ENCODE data around the gene PCBP1. TPM values are rescaled to one million over a fixed set of nuclear protein-coding genes. Genes with fewer than 3 reads are reported as not detected.
A peak's percentile ranks its signal among the peaks of the same experiment; 100 is the strongest.
"Not testable (repeated sequence)": the region's sequence is repeated elsewhere in the genome, so short reads cannot be mapped to it uniquely, and the experiment has no call there.

Gene PCBP1
- total RNA-seq, 4 donors from 2014 or later: 189 to 236 (median 222) TPM

DNA sequence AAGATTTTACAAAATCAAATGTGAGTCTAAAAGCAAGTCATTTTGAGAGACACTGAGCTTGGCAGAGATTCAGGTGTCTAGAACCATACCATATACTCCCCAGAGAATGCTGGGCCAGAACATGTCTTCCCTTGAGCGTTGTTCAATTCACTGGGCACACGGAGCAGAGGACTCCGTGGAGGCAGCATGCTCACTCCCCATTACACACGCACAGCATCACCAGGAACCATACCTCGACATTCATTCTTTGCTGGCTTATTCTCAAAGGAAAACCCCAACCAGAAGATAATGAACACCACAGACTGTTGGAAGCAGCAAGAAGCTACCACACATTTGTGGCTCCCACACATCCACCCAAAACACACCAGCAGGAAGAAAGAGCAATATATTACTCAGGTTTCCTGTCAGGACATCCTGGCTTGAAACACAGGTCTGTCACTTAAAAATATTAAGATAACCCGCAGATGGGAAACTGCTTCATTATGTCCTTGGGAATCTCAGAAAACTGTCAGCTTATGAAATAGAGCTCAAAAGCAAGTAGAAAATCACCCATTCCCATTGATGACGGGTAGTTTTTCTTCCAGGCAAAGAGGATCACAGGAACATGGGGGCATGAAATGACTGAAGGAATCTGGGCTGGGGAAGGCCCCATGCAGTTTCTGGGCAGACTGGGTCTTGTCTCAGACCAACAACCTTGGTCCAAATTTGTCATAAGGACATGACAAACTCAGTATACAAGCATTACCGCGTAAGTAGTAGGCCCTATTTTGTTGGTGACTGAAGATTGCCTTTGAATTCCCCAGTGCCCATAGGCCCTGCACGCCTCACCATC, 46.4 kb downstream of the PCBP1 start:
- H3K9me3 ChIP-seq: no peaks in the 10 kb centered on the region
- TF ChIP-seq POLR2AphosphoS5 (IDR thresholded peaks at IDR 0.05) (no peak), EP300 (IDR thresholded peaks at IDR 0.05) (no peak), CTCF (IDR thresholded peaks at IDR 0.05) (no peak), POLR2A (IDR thresholded peaks at IDR 0.05) (no peak)
- peak overlapping the region; percentile 90 for H3K27ac ChIP-seq
- WGBS: 53% methylated on average over 10 of the region's 10 CpGs
- no peak for DNase-seq (ENCODE audit: low spot score in 2 of 2)
- peaks cover 56% of the 10 kb centered on the region for H3K4me1 ChIP-seq
- H3K36me3 ChIP-seq: no peaks in the 10 kb centered on the region
- H3K4me3 ChIP-seq: no peak overlapping the region
- no peaks in the 10 kb centered on the region for H3K27me3 ChIP-seq

DNA sequence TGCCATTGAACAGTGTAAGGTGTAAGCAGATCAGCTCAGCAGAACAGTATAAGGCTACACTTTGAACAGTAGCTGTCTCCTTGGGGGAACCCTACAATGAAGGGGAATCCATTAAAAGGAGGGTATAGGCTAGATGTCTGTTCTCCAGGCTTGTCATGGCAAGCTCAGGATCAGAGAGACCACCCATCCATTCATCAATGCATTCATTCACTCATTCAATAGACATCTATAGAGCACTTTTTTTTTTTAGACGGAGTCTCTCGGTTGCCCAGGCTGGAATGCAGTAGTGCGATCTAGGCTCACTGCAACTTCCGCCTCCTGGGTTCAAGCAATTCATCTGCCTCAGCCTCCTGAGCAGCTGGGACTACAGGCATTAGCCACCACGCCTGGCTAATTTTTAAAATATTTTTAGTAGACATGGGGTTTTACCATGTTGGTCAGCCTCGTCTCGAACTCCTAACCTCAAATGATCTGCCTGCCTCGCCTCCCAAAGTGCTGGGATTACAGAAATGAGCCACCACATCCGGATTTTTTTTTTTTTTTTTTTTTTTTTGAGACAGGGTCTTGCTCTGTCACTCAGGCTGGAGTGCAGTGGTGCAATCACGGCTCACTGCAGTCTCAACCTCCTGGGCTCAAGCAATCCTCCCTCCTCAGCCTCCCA, 47.2 kb downstream of the PCBP1 start:
- H3K4me1 ChIP-seq: peaks cover 56% of the 10 kb centered on the region
- not testable (repeated sequence) for H3K9me3 ChIP-seq; H3K36me3 ChIP-seq; H3K27me3 ChIP-seq; H3K4me3 ChIP-seq; DNase-seq (ENCODE audit: low spot score in 2 of 2)
- 89% methylated on average over 10 of the region's 10 CpGs for WGBS
- peak overlapping the region; percentile 90 for H3K27ac ChIP-seq

Other genes starting within 250 kb of the PCBP1 start
- 10 to 100 TPM; 54.4 to 84.4 (median 64.4) TPM for gene SNRNP27, start 193.5 kb upstream of the PCBP1 start, total RNA-seq
- 10 to 100 TPM; 12.5 to 18.6 (median 15.7) TPM for gene MXD1, start 172.4 kb upstream of the PCBP1 start, total RNA-seq
- gene ASPRV1, start 125.8 kb upstream of the PCBP1 start, total RNA-seq: 100 to 1,000 TPM in 3 of 4 donors, 10 to 100 TPM in 1; 45.3 to 805 (median 558) TPM
- 10 to 100 TPM; 12.4 to 21.6 (median 15.3) TPM for gene C2orf42, start 103.5 kb downstream of the PCBP1 start, total RNA-seq
- 100 to 1,000 TPM in 1 of 4 donors, 10 to 100 TPM in 3; 31.2 to 115 (median 58.0) TPM for gene TIA1, start 161.2 kb downstream of the PCBP1 start, total RNA-seq
- 10 to 100 TPM; 34.4 to 57.2 (median 48.1) TPM for gene PCYOX1, start 170.7 kb downstream of the PCBP1 start, total RNA-seq
- gene SNRPG, start 206.3 kb downstream of the PCBP1 start, total RNA-seq: 10 to 100 TPM; 47.3 to 63.1 (median 55.7) TPM
- gene FAM136A, start 214.6 kb downstream of the PCBP1 start, total RNA-seq: 10 to 100 TPM; 20.8 to 30.9 (median 26.4) TPM